Body of pancreas (tissue), 4 donors: Measurements from ENCODE around the gene TMEM170B. TPM values are rescaled to one million over a fixed set of nuclear protein-coding genes. Genes with fewer than 3 reads are reported as not detected.

Experiments used
- ATAC-seq: fragments of 150-250 bp; one replicate; pipeline ENCODE4 v1.9.1; 2016
- DNase-seq, 4 donors: peaks; one replicate each; pipeline ENCODE4 v3.0.0-alpha.2; 2019
- H3K27ac ChIP-seq, 4 donors: fragments of 200-600 bp; sonication (generic); 1 replicate in 3 of 4; 2 replicates in 1 of 4; pipeline versions ENCODE4 v1.5.1 to v1.6.1; 2016 to 2019; ENCODE audit warnings: mild to moderate bottlenecking in 1 of 4, mixed read lengths in 1 of 4, moderate library complexity in 1 of 4
- H3K27me3 ChIP-seq, 2 donors: fragments of 200-600 bp; sonication (generic); one replicate each; pipeline ENCODE4 v1.6.0; 2016; ENCODE audit warnings: mild to moderate bottlenecking in 1 of 2
- H3K36me3 ChIP-seq, 2 donors: fragments of 200-600 bp; sonication (generic); replicated peaks in 1 of 2; 2 replicates each; pipeline ENCODE4 v1.5.1; 2016; ENCODE audit warnings: low read depth in 2 of 2; ENCODE audit not compliant: insufficient read depth in 1 of 2
- H3K4me1 ChIP-seq: fragments of 200-600 bp; sonication (generic); one replicate; pipeline ENCODE4 v1.6.0; 2016
- H3K4me3 ChIP-seq, 2 donors: fragments of 200-600 bp; sonication (generic); 1 replicate in 1 of 2; 2 replicates in 1 of 2; pipeline ENCODE4 v1.5.1; 2016 to 2019
- H3K9me3 ChIP-seq, 3 donors: fragments of 200-600 bp; sonication (generic); 1 replicate in 2 of 3; 2 replicates in 1 of 3; pipeline ENCODE4 v1.5.1; 2016
- CTCF ChIP-seq, 7 experiments: fragments of 450-650 bp in 4 of 7; fragments of 200-600 bp in 3 of 7; sonication (generic) in 3 of 7; IDR thresholded peaks; one replicate each; pipeline ENCODE4 v1.5.1; 2016 to 2019; ENCODE audit warnings: antibody characterized with exemption in 7 of 7
- POLR2A ChIP-seq, 3 donors: fragments of 450-650 bp; IDR thresholded peaks; one replicate each; pipeline ENCODE4 v1.6.1; 2016; ENCODE audit warnings: antibody characterized with exemption in 3 of 3, mild to moderate bottlenecking in 2 of 3
- WGBS, 2 donors: methylation state at CpG; one replicate each; pipeline ENCODE4 v1.1.5; 2017; 5-methylcytosine and 5-hydroxymethylcytosine counted together
- intact Hi-C: fragments of 100-400 bp; cut with DNase I; formaldehyde crosslinking; loops from one replicate; pipeline ENCODE4 v1.15.1; 2023
- total RNA-seq, 2 donors: library from RNA; depleted of rRNA; stranded (reverse); fragments of >200 nt; gene quantifications; one replicate each; pipeline ENCODE4 v1.1.0, GENCODE V29; 2016

TMEM170B gene
- total RNA-seq, 2 donors from 2014 or later: 3.0 to 3.6 TPM

- Histone ChIP-seq H3K27ac (no peak overlapping the region), H3K36me3 (no peaks in the 10 kb centered on the region), H3K4me3 (no peak overlapping the region), H3K9me3 (no peaks in the 10 kb centered on the region), H3K27me3 (no peaks in the 10 kb centered on the region), H3K4me1 (no peaks in the 10 kb centered on the region)
- DNase-seq (no peak), ATAC-seq (no peak)
- TF ChIP-seq CTCF (IDR thresholded peaks at IDR 0.05) (no peak), POLR2A (IDR thresholded peaks at IDR 0.05) (no peak)
- WGBS, 2 donors: 60 to 76% methylated on average over 5 of the region's 5 CpGs
- intact Hi-C loops: loop anchor here (5.0 to 10.0 kb wide), 3 partner anchors 249 to 347 kb away; no protein-coding TSS in a partner anchor
Measured at GRCh38 chr6:11493974-11494373, 43.6 kb upstream of the TMEM170B start.

- Histone ChIP-seq H3K9me3 (no peaks in the 10 kb centered on the region), H3K27ac (no peak overlapping the region), H3K4me3 (no peak overlapping the region), H3K27me3 (no peaks in the 10 kb centered on the region), H3K36me3 (no peaks in the 10 kb centered on the region), H3K4me1 (no peaks in the 10 kb centered on the region)
- no peak for TF ChIP-seq CTCF (IDR thresholded peaks at IDR 0.05)
- TF ChIP-seq POLR2A (IDR thresholded peaks at IDR 0.05): no peak
- 57 to 70% methylated on average over 6 of the region's 6 CpGs for WGBS, 2 donors
- DNase-seq (no peak), ATAC-seq (no peak)
- intact Hi-C loops: loop anchor here (5.0 to 10.0 kb wide), 3 partner anchors 250 to 348 kb away; no protein-coding TSS in a partner anchor
Measured at GRCh38 chr6:11494786-11495564, 42.6 kb upstream of the TMEM170B start.

GRCh38 chr6:11495565-11496145 lies 41.9 kb upstream of the TMEM170B start:
- intact Hi-C loops: loop anchor here (10.0 kb wide), 2 partner anchors 251 to 321 kb away; no protein-coding TSS in a partner anchor
- WGBS, 2 donors: 43 to 63% methylated on average over 4 of the region's 4 CpGs
- Histone ChIP-seq H3K4me3 (no peak overlapping the region), H3K27me3 (no peaks in the 10 kb centered on the region), H3K4me1 (no peaks in the 10 kb centered on the region), H3K27ac (no peak overlapping the region), H3K9me3 (no peaks in the 10 kb centered on the region), H3K36me3 (no peaks in the 10 kb centered on the region)
- TF ChIP-seq POLR2A (IDR thresholded peaks at IDR 0.05): no peak
- no peak for TF ChIP-seq CTCF (IDR thresholded peaks at IDR 0.05)
- ATAC-seq (no peak), DNase-seq (no peak)

GRCh38 chr6:11496152-11497060 lies 41.1 kb upstream of the TMEM170B start:
- H3K4me3 ChIP-seq: no peak overlapping the region
- no peaks in the 10 kb centered on the region for H3K27me3 ChIP-seq
- TF ChIP-seq CTCF (IDR thresholded peaks at IDR 0.05) (peak; percentile 62 to 98 (median 96)), POLR2A (IDR thresholded peaks at IDR 0.05) (no peak)
- intact Hi-C loops: loop anchor here (10.0 kb wide), 2 partner anchors 252 to 322 kb away; no protein-coding TSS in a partner anchor
- ATAC-seq: peak; percentile 96
- no peaks in the 10 kb centered on the region for H3K36me3 ChIP-seq
- WGBS, 2 donors: 21 to 22% methylated on average over 12 of the region's 12 CpGs
- peak; percentile 67 to 80 (median 70) for DNase-seq
- H3K27ac ChIP-seq: no peak overlapping the region
- H3K9me3 ChIP-seq: no peaks in the 10 kb centered on the region
- no peaks in the 10 kb centered on the region for H3K4me1 ChIP-seq
